Testis (tissue), 3 donors: ENCODE data around the gene BOD1L1. TPM values are rescaled to one million over a fixed set of nuclear protein-coding genes. Genes with fewer than 3 reads are reported as not detected.
A peak's percentile ranks its signal among the peaks of the same experiment; 100 is the strongest.

ENCODE experiments used
- DNase-seq: peaks from one replicate; pipeline ENCODE4 v3.0.0-alpha.2; 2019
- H3K27ac ChIP-seq, 2 donors: fragments of 200-600 bp; sonication (generic); one replicate each; pipeline ENCODE4 v1.5.1; 2019
- H3K27me3 ChIP-seq: fragments of 200-600 bp; sonication (generic); one replicate; pipeline ENCODE4 v1.5.1; 2019
- H3K36me3 ChIP-seq: fragments of 200-600 bp; sonication (generic); one replicate; pipeline ENCODE4 v1.5.1; 2017; ENCODE audit warnings: low read depth; ENCODE audit errors: missing control alignments
- H3K4me1 ChIP-seq: fragments of 200-600 bp; sonication (generic); one replicate; pipeline ENCODE4 v1.5.1; 2019
- H3K4me3 ChIP-seq, 2 donors: fragments of 200-600 bp; sonication (generic); one replicate each; pipeline ENCODE4 v1.5.1; 2017 to 2019
- H3K9me3 ChIP-seq: fragments of 200-600 bp; sonication (generic); one replicate; pipeline ENCODE4 v1.5.1; 2017
- CTCF ChIP-seq, 3 experiments: fragments of 450-650 bp in 2 of 3; fragments of 200-600 bp in 1 of 3; sonication (generic) in 1 of 3; IDR thresholded peaks; one replicate each; pipeline ENCODE4 v1.5.1; 2016 to 2019; ENCODE audit warnings: antibody characterized with exemption in 3 of 3, mild to moderate bottlenecking in 2 of 3, moderate library complexity in 1 of 3
- POLR2A ChIP-seq: fragments of 450-650 bp; IDR thresholded peaks from one replicate; pipeline ENCODE4 v1.6.1; 2017; ENCODE audit warnings: antibody characterized with exemption, mild to moderate bottlenecking, moderate library complexity
- WGBS, 2 donors: methylation state at CpG; one replicate each; pipeline ENCODE4 v1.1.5; 2018; 5-methylcytosine and 5-hydroxymethylcytosine counted together
- intact Hi-C: fragments of 100-400 bp; cut with DNase I; formaldehyde crosslinking; loops from one replicate; pipeline ENCODE4 v1.15.1; 2023; ENCODE audit warnings: low total_unique reads
- polyA plus RNA-seq: library from polyadenylated mRNA; stranded (reverse); fragments of 350-450 nt; fragmentation: Illumina TruSeq; extraction: RNeasy Lipid Tissue Mini Kit (QIAGEN cat#74804); gene quantifications from one replicate; pipeline ENCODE4 v1.2.3, GENCODE V29; 2014; ENCODE audit warnings: low read depth, low replicate concordance; ENCODE audit not compliant: insufficient read depth
- total RNA-seq, 2 donors: library from RNA; depleted of rRNA; stranded (reverse); fragments of >200 nt; gene quantifications; one replicate each; pipeline ENCODE4 v1.2.3, GENCODE V29; 2016

Gene BOD1L1
- total and polyA plus RNA-seq, 3 donors from 2014 or later, result 14.7 to 108 (median 98.1) TPM

GRCh38 chr4:13640149-13640940 is 12.8 kb upstream of the BOD1L1 start:
- Histone ChIP-seq H3K27me3 (no peaks in the 10 kb centered on the region), H3K4me3 (no peak overlapping the region), H3K36me3 (no peaks in the 10 kb centered on the region), H3K9me3 (no peaks in the 10 kb centered on the region), H3K27ac (no peak overlapping the region), H3K4me1 (peaks cover 28% of the 10 kb centered on the region)
- intact Hi-C loops, result no loop called here
- DNase-seq, result no peak
- 52% methylated on average over 8 of the region's 8 CpGs for WGBS, 2 donors
- TF ChIP-seq CTCF (IDR thresholded peaks at IDR 0.05) (no peak), POLR2A (no peak)

- Histone ChIP-seq H3K27ac (no peak overlapping the region), H3K9me3 (no peaks in the 10 kb centered on the region), H3K4me3 (no peak overlapping the region), H3K4me1 (peaks cover 4% of the 10 kb centered on the region), H3K27me3 (no peaks in the 10 kb centered on the region), H3K36me3 (no peaks in the 10 kb centered on the region)
- no peak for TF ChIP-seq POLR2A
- TF ChIP-seq CTCF (IDR thresholded peaks at IDR 0.05), result no peak
- intact Hi-C loops, result no loop called here
- no peak for DNase-seq
- WGBS, 2 donors, result 76 to 89% methylated on average over 1 of the region's 1 CpG
Measured at GRCh38 chr4:13635286-13635799, 7.8 kb upstream of the BOD1L1 start.

- DNase-seq, result no peak
- WGBS, 2 donors, result 85 to 100% methylated on average over 1 of the region's 1 CpG
- H3K27me3 ChIP-seq, result no peaks in the 10 kb centered on the region
- H3K9me3 ChIP-seq, result no peaks in the 10 kb centered on the region
- no peak for TF ChIP-seq POLR2A
- no peak for TF ChIP-seq CTCF (IDR thresholded peaks at IDR 0.05)
- H3K4me3 ChIP-seq, result no peak overlapping the region
- no peak overlapping the region for H3K27ac ChIP-seq
- H3K4me1 ChIP-seq, result peaks cover 10% of the 10 kb centered on the region
- no peaks in the 10 kb centered on the region for H3K36me3 ChIP-seq
- intact Hi-C loops, result no loop called here
Measured at GRCh38 chr4:13633671-13634070, 6.1 kb upstream of the BOD1L1 start.

GRCh38 chr4:13627178-13627605 is 333 bp downstream of the BOD1L1 start:
- WGBS, 2 donors, result 0 to 1% methylated on average over 8 to 34 of the region's 45 CpGs
- no peaks in the 10 kb centered on the region for H3K9me3 ChIP-seq
- no peaks in the 10 kb centered on the region for H3K36me3 ChIP-seq
- peak overlapping the region; percentile 87 to 92 for H3K27ac ChIP-seq
- intact Hi-C loops, result no loop called here
- TF ChIP-seq CTCF (IDR thresholded peaks at IDR 0.05) (no peak), POLR2A (no peak)
- peaks cover 28% of the 10 kb centered on the region for H3K4me1 ChIP-seq
- no peaks in the 10 kb centered on the region for H3K27me3 ChIP-seq
- no peak for DNase-seq
- H3K4me3 ChIP-seq, result peak overlapping the region; percentile 76 to 80
